SK-N-SH treated with all-trans-retinoic acid at 6 μM for 48 hours (cell line): Measurements from ENCODE around the gene REXO1.

ENCODE experiments used
- ATAC-seq: fragments of 200-7000 bp; cut with Tn5 transposase; 3 replicates; pipeline ENCODE4 v1.9.1; 2020; ENCODE audit warnings: mild to moderate bottlenecking, moderate library complexity
- ARNTL ChIP-seq: fragments of 450-650 bp; formaldehyde crosslinking; IDR thresholded peaks from 2 replicates; pipeline ENCODE4 v1.5.0; 2020; ENCODE audit warnings: low read depth, mild to moderate bottlenecking, moderate library complexity, borderline replicate concordance
- BACH2 ChIP-seq: fragments of 250-450 bp; sonication (Bioruptor Pico); IDR thresholded peaks from 2 replicates; pipeline ENCODE4 v1.9.0; 2021; ENCODE audit warnings: mild to moderate bottlenecking, borderline replicate concordance
- CREB5 ChIP-seq: fragments of 250-450 bp; sonication (Bioruptor Pico); IDR thresholded peaks from 2 replicates; pipeline ENCODE4 v1.5.1; 2020; ENCODE audit warnings: low read depth, mild to moderate bottlenecking, moderate library complexity
- CSDC2 ChIP-seq: fragments of 250-450 bp; sonication (Bioruptor Pico); IDR thresholded peaks from 2 replicates; pipeline ENCODE4 v1.5.0; 2020; ENCODE audit warnings: mild to moderate bottlenecking, moderate library complexity
- ESRRG ChIP-seq: fragments of 250-450 bp; sonication (Bioruptor Pico); IDR thresholded peaks from 2 replicates; pipeline ENCODE4 v1.6.1; 2021; ENCODE audit warnings: mild to moderate bottlenecking
- GLIS3 ChIP-seq: fragments of 250-450 bp; sonication (Bioruptor Pico); IDR thresholded peaks from 2 replicates; pipeline ENCODE4 v1.5.0; 2020; ENCODE audit warnings: mild to moderate bottlenecking, moderate library complexity
- ISL1 ChIP-seq: fragments of 250-450 bp; sonication (Bioruptor Pico); IDR thresholded peaks from 2 replicates; pipeline ENCODE4 v2.1.2; 2022; ENCODE audit warnings: mild to moderate bottlenecking, moderate library complexity
- OSR1 ChIP-seq: fragments of 250-450 bp; sonication (Bioruptor Pico); IDR thresholded peaks from 2 replicates; pipeline ENCODE4 v1.8.0; 2022; ENCODE audit warnings: moderate library complexity, mild to moderate bottlenecking, inconsistent platforms
- PATZ1 ChIP-seq: fragments of 250-450 bp; sonication (Bioruptor Pico); IDR thresholded peaks from 2 replicates; pipeline ENCODE4 v1.8.0; 2020; ENCODE audit warnings: mild to moderate bottlenecking, moderate library complexity, borderline replicate concordance
- POU6F1 ChIP-seq: fragments of 250-450 bp; sonication (Bioruptor Pico); IDR thresholded peaks from 2 replicates; pipeline ENCODE4 v1.8.0; 2021; ENCODE audit warnings: low read depth, mild to moderate bottlenecking, moderate library complexity, borderline replicate concordance
- PPARA ChIP-seq: fragments of 250-450 bp; sonication (Bioruptor Pico); IDR thresholded peaks from 2 replicates; pipeline ENCODE4 v1.5.0; 2020; ENCODE audit warnings: mild to moderate bottlenecking, borderline replicate concordance
- RARB ChIP-seq: fragments of 250-450 bp; sonication (Bioruptor Pico); IDR thresholded peaks from 2 replicates; pipeline ENCODE4 v1.8.0; 2021; ENCODE audit warnings: mild to moderate bottlenecking, moderate library complexity
- SNAI2 ChIP-seq: fragments of 250-450 bp; sonication (Bioruptor Pico); IDR thresholded peaks from 2 replicates; pipeline ENCODE4 v1.5.0; 2020; ENCODE audit warnings: mild to moderate bottlenecking, moderate library complexity
- TCF4 ChIP-seq: fragments of 250-450 bp; sonication (Bioruptor Pico); IDR thresholded peaks from 2 replicates; pipeline ENCODE4 v1.8.0; 2021; ENCODE audit warnings: mild to moderate bottlenecking, moderate library complexity, borderline replicate concordance
- TOX ChIP-seq: fragments of 250-450 bp; sonication (Bioruptor Pico); IDR thresholded peaks from 2 replicates; pipeline ENCODE4 v1.8.0; 2021; ENCODE audit warnings: mild to moderate bottlenecking, moderate library complexity, borderline replicate concordance
- TSHZ2 ChIP-seq: fragments of 250-450 bp; sonication (Bioruptor Pico); IDR thresholded peaks from 2 replicates; pipeline ENCODE4 v1.5.0; 2020; ENCODE audit warnings: mild to moderate bottlenecking, moderate library complexity
- ZC3H10 ChIP-seq: fragments of 250-450 bp; sonication (Bioruptor Pico); IDR thresholded peaks from 2 replicates; pipeline ENCODE4 v1.5.1; 2021; ENCODE audit warnings: mild to moderate bottlenecking, moderate library complexity
- ZFP30 ChIP-seq: fragments of 450-650 bp; formaldehyde crosslinking; IDR thresholded peaks from 2 replicates; pipeline ENCODE4 v1.5.0; 2022; ENCODE audit warnings: mild to moderate bottlenecking, moderate library complexity
- ZNF565 ChIP-seq: fragments of 450-650 bp; formaldehyde crosslinking; conservative IDR thresholded peaks from 2 replicates; pipeline ENCODE4 v1.5.0; 2020; ENCODE audit warnings: low read depth, mild to moderate bottlenecking, moderate library complexity
- ZNF70 ChIP-seq: fragments of 450-650 bp; formaldehyde crosslinking; IDR thresholded peaks from 2 replicates; pipeline ENCODE4 v1.5.0; 2020; ENCODE audit warnings: mild to moderate bottlenecking, moderate library complexity
- ZNF8 ChIP-seq: fragments of 450-650 bp; formaldehyde crosslinking; IDR thresholded peaks from 2 replicates; pipeline ENCODE4 v1.5.0; 2020; ENCODE audit warnings: mild to moderate bottlenecking, moderate library complexity

REXO1 gene

GRCh38 chr19:1809678-1810077, 38.6 kb downstream of the REXO1 start:
- ATAC-seq = no peak
- TF ChIP-seq ZNF70 (no peak), ZFP30 (CRISPR knock-in tag) (no peak), BACH2 (CRISPR knock-in tag) (no peak), TOX (no peak), TSHZ2 (CRISPR knock-in tag) (no peak), SNAI2 (CRISPR knock-in tag) (no peak), ISL1 (CRISPR knock-in tag) (no peak), PPARA (CRISPR knock-in tag) (no peak), ZNF565 (CRISPR knock-in tag) (no peak), ZNF8 (no peak)

GRCh38 chr19:1808395-1808731, 39.9 kb downstream of the REXO1 start:
- ATAC-seq = no peak
- TF ChIP-seq ESRRG (CRISPR knock-in tag) = no peak
- no peak for TF ChIP-seq TSHZ2 (CRISPR knock-in tag)
- TF ChIP-seq POU6F1 (CRISPR knock-in tag) = no peak
- TF ChIP-seq ZFP30 (CRISPR knock-in tag) = no peak
- TF ChIP-seq TCF4 (CRISPR knock-in tag) = no peak
- no peak for TF ChIP-seq CSDC2
- TF ChIP-seq ISL1 (CRISPR knock-in tag) = no peak
- no peak for TF ChIP-seq ZNF8
- no peak for TF ChIP-seq ZC3H10
- TF ChIP-seq PATZ1 (CRISPR knock-in tag) = no peak
- TF ChIP-seq RARB (CRISPR knock-in tag) = no peak
- no peak for TF ChIP-seq PPARA (CRISPR knock-in tag)
- TF ChIP-seq OSR1 (CRISPR knock-in tag) = no peak
- TF ChIP-seq CREB5 (CRISPR knock-in tag) = no peak
- no peak for TF ChIP-seq TOX
- no peak for TF ChIP-seq GLIS3 (CRISPR knock-in tag)

- no peak for TF ChIP-seq PATZ1 (CRISPR knock-in tag)
- no peak for TF ChIP-seq ARNTL (CRISPR knock-in tag)
- TF ChIP-seq ISL1 (CRISPR knock-in tag) = no peak
- ATAC-seq = no peak
These were observed 40.4 kb downstream of the REXO1 start for GRCh38 chr19:1807695-1808394.
